Tibial artery (tissue), 4 donors: ENCODE results near the gene PPAN.

Experiments
- DNase-seq, 2 donors: peaks; one replicate each; pipeline ENCODE4 v3.0.0-alpha.2; 2019
- H3K27ac ChIP-seq, 2 donors: fragments of 200-600 bp; sonication (generic) in 1 of 2; 1 replicate in 1 of 2; 2 replicates in 1 of 2; pipeline ENCODE4 v1.5.1; 2018 to 2019; ENCODE audit warnings: mild to moderate bottlenecking in 1 of 2
- H3K27me3 ChIP-seq, 2 donors: fragments of 200-600 bp; sonication (generic) in 1 of 2; one replicate each; pipeline versions ENCODE4 v1.5.1 to v1.6.0; 2016 to 2019
- H3K36me3 ChIP-seq, 3 donors: fragments of 200-600 bp; sonication (generic) in 2 of 3; one replicate each; pipeline ENCODE4 v1.5.1; 2016 to 2019; ENCODE audit warnings: mild to moderate bottlenecking in 2 of 3
- H3K4me1 ChIP-seq, 4 donors: fragments of 200-600 bp; sonication (generic) in 2 of 4; 1 replicate in 3 of 4; 2 replicates in 1 of 4; pipeline ENCODE4 v1.5.1; 2016 to 2019
- H3K4me3 ChIP-seq, 2 donors: fragments of 200-600 bp; sonication (generic) in 1 of 2; 1 replicate in 1 of 2; 2 replicates in 1 of 2; pipeline ENCODE4 v1.5.1; 2018 to 2019; ENCODE audit warnings: mild to moderate bottlenecking in 2 of 2
- H3K9me3 ChIP-seq, 3 donors: fragments of 200-600 bp; sonication (generic) in 1 of 3; one replicate each; pipeline ENCODE4 v1.5.1; 2016 to 2019
- CTCF ChIP-seq, 2 experiments: fragments of 200-600 bp in 1 of 2; fragments of 450-650 bp in 1 of 2; IDR thresholded peaks; one replicate each; pipeline ENCODE4 v1.5.1; 2017 to 2019; ENCODE audit warnings: antibody characterized with exemption in 2 of 2, mild to moderate bottlenecking in 1 of 2, moderate library complexity in 1 of 2
- intact Hi-C: fragments of 100-400 bp; cut with DNase I; formaldehyde crosslinking; loops from one replicate; pipeline ENCODE4 v1.15.0; 2023; ENCODE audit warnings: low total_unique reads

The PPAN gene

DNA sequence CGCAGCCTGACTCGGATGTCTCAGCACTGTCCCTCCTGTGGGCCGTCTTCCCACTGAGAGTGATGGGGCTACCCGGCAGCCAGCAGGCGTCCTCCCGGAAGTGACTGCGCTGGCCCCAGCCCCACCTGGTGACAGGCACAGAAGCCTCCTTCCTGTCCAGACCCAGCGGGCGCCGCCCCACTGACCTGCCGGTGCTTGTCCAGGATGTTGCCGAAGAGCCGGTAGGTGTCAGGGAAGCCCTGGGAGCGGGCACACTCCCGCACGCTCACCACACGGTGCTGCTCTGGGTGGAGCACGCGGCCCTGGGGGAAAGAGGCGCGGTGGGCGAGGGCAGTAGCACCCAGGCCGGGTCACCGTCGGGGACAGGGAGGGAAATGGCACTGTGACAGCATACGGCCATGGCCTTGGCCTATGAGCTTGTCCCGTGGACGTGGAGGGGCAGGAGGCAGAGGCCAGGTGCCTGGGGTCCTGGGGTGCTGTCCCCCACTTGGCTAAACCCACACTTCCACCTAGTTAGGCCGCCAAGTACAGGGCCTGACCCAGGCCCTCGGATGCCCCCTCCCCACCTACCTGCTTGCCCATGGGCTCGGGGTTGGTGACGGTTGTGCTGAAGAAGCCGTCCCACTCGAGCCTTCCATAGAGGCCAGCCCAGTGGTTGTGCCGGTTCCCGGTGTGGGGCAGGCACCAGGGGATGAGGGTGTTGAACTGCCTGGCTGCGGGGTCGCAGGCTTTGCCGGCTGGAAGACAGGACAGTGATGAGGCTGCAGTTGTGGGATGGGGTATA, 29.6 kb downstream of the PPAN start:
- Histone ChIP-seq H3K4me1 (no peaks in the 10 kb centered on the region), H3K27me3 (no peaks in the 10 kb centered on the region), H3K27ac (no peak overlapping the region), H3K9me3 (no peaks in the 10 kb centered on the region), H3K36me3 (peaks cover 61 to 100% (median 80%) of the 10 kb centered on the region in 3 donors), H3K4me3 (no peak overlapping the region)
- no peak for DNase-seq
- intact Hi-C loops, result no loop called here
- TF ChIP-seq CTCF (IDR thresholded peaks at IDR 0.05), result no peak

GRCh38 chr19:10136936-10137335, 30.8 kb downstream of the PPAN start:
- intact Hi-C loops, result no loop called here
- H3K4me1 ChIP-seq, result no peaks in the 10 kb centered on the region
- no peak overlapping the region for H3K27ac ChIP-seq
- TF ChIP-seq CTCF (IDR thresholded peaks at IDR 0.05), result no peak
- H3K36me3 ChIP-seq, result peaks cover 66 to 100% (median 92%) of the 10 kb centered on the region in 3 donors
- no peak for DNase-seq
- no peak overlapping the region for H3K4me3 ChIP-seq
- no peaks in the 10 kb centered on the region for H3K9me3 ChIP-seq
- no peaks in the 10 kb centered on the region for H3K27me3 ChIP-seq

- no peak overlapping the region for H3K27ac ChIP-seq
- H3K36me3 ChIP-seq, result peaks cover 69 to 100% (median 97%) of the 10 kb centered on the region in 3 donors
Observed at GRCh38 chr19:10137751-10138682, 31.9 kb downstream of the PPAN start.

GRCh38 chr19:10138879-10139795, 33.0 kb downstream of the PPAN start:
- no peaks in the 10 kb centered on the region for H3K9me3 ChIP-seq
- H3K4me3 ChIP-seq, result no peak overlapping the region
- DNase-seq, result no peak
- no peaks in the 10 kb centered on the region for H3K27me3 ChIP-seq
- H3K4me1 ChIP-seq, result no peaks in the 10 kb centered on the region
- intact Hi-C loops, result no loop called here
- no peak for TF ChIP-seq CTCF (IDR thresholded peaks at IDR 0.05)
- H3K36me3 ChIP-seq, result peaks cover 68 to 100% (median 97%) of the 10 kb centered on the region in 3 donors
- no peak overlapping the region for H3K27ac ChIP-seq

More at GRCh38 chr19:10137751-10138682, 31.9 kb downstream of the PPAN start:
- intact Hi-C loops, result no loop called here
- DNase-seq, result no peak
- Histone ChIP-seq H3K27me3 (no peaks in the 10 kb centered on the region), H3K9me3 (no peaks in the 10 kb centered on the region), H3K4me1 (no peaks in the 10 kb centered on the region), H3K4me3 (no peak overlapping the region)
- no peak for TF ChIP-seq CTCF (IDR thresholded peaks at IDR 0.05)

- intact Hi-C loops, result no loop called here
- no peaks in the 10 kb centered on the region for H3K4me1 ChIP-seq
- H3K9me3 ChIP-seq, result no peaks in the 10 kb centered on the region
- H3K4me3 ChIP-seq, result no peak overlapping the region
- no peak overlapping the region for H3K27ac ChIP-seq
- TF ChIP-seq CTCF (IDR thresholded peaks at IDR 0.05), result no peak
- H3K36me3 ChIP-seq, result peaks cover 67 to 100% (median 97%) of the 10 kb centered on the region in 3 donors
- no peak for DNase-seq
- H3K27me3 ChIP-seq, result no peaks in the 10 kb centered on the region
Observed at GRCh38 chr19:10139952-10140351, 33.8 kb downstream of the PPAN start.
